Activated CD4-positive, alpha-beta T cell treated with anti-CD3 and anti-CD28 coated beads, Interleukin-2, amount 50 U/mL, for 24 hours (primary cell): Measurements from ENCODE around the gene PTPRA.
A peak's percentile ranks its signal among the peaks of the same experiment; 100 is the strongest.
"Not testable (repeated sequence)": the region's sequence is repeated elsewhere in the genome, so short reads cannot be mapped to it uniquely, and the experiment has no call there.

ENCODE experiments used
- DNase-seq, 2 donors: peaks; one replicate each; pipeline ENCODE4 v3.0.0-alpha.2; 2020; ENCODE audit warnings: low read depth in 1 of 2, low spot score in 1 of 2

PTPRA gene, protein sequence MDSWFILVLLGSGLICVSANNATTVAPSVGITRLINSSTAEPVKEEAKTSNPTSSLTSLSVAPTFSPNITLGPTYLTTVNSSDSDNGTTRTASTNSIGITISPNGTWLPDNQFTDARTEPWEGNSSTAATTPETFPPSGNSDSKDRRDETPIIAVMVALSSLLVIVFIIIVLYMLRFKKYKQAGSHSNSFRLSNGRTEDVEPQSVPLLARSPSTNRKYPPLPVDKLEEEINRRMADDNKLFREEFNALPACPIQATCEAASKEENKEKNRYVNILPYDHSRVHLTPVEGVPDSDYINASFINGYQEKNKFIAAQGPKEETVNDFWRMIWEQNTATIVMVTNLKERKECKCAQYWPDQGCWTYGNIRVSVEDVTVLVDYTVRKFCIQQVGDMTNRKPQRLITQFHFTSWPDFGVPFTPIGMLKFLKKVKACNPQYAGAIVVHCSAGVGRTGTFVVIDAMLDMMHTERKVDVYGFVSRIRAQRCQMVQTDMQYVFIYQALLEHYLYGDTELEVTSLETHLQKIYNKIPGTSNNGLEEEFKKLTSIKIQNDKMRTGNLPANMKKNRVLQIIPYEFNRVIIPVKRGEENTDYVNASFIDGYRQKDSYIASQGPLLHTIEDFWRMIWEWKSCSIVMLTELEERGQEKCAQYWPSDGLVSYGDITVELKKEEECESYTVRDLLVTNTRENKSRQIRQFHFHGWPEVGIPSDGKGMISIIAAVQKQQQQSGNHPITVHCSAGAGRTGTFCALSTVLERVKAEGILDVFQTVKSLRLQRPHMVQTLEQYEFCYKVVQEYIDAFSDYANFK

DNA sequence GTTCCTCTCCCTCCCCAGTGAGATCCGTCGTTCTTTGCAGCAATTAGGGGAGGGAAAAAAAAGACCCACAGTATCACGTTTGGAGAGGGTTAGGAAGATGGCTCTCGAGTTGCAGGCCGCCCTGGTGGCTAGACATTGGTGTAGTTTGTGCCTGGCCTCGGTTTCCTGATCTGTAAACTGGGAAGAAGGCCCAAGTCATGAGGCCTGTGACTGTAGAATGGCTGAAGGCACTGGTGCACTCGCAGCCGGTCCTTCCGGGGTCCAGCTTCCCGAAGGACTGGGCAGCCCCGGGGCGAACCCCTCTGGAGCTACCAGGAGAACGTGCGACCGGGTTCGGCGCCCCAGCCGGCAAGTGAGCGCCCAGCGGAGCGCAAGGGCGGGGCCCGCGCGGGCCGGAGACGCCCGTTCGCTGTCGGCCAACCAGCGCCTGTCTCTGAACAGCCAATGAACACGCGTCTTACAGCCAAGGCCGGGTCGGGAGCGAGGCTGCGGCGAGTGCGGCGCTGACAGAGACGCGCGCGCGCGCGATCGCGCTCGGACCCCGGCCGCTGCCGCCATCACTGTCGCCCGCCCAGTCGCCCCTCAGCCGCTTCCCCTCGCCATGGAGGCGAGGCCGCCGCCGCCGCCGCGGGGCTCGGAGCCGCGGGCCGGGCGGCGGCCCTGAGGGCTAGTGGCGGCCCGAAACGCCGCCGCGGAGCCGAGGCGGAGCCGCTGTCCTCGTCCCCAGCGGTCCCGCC is at the start of gene PTPRA:
PTPRA (plus strand) TSS at position 472 of the 737 bp plus-strand sequence. CDS start 90,797 bp downstream, outside the sequence.
- DNase-seq = peak; percentile 74 to 86

DNA sequence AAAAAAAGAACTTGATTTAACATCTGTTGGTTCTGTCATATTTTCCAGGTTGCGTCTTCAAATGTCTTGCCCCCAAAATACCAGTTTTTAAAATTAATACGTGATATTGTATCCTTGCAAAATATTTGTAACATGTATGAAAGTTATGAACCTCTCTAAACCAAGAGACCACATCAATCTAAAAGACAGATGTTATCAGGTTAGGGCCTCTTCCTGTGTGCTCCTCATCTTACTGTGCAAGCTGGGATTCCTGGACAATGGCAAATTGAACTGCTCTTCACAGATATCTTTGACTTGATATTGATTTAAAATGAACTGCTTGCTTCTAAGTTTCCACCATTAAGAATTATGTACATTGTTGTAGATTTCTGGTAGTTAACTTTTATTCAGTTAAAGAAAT is 47.5 kb upstream of the PTPRA start:
- DNase-seq = no peak

DNA sequence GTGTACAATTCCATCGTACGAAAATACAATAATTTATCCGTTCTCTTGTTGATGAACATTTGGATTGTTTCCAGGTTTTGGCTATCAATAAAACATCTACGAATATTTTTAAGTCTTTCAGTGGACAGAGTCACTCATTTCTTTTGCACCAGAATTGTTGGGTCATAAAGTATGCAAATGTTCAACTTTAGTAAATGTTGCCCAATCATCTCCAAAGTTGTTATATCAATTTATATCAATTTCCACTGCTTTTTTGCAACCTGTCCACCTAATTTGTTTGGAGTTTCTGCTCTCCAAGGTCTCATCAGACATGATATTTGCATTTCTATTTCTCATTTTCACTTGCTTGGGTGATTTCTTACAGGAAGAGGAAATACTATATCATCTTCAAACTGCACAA is 46.6 kb upstream of the PTPRA start:
- DNase-seq = no peak

DNA sequence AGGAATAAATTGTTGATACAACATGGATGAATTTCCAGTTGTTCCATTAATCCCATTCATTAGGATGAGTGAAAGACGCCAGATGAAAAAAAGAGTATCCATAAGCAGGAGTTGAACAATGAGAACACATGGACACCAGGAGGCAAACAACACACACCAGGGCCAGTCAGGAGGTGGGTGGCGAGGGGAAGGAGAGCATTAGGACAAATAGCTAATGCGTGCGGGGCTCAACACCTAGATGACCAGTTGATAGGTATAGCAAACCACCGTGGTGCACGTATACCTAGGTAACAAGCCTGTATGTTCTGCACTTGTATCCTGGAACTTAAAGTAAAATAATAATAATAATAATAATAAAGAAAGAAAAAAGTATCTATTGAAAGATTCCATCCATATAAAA is 43.9 kb upstream of the PTPRA start:
- no peak for DNase-seq

DNA sequence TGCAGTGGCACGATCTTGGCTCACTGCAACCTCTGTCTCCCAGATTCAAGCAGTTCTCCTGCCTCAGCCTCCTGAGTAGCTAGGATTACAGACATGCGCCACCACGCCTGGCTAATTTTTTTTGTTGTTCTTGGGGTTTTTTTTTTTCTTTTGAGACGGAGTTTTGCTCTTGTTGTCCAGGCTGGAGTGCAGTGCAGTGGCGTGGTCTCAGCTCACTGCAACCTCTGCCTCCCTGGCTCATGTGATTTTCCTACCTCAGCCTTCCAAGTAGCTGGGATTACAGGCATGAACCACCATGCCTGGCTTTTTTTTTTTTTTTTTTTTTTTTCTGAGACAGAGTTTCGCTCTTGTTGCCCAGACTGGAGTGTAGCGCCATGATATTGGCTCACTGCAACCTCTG is 42.1 kb upstream of the PTPRA start:
- DNase-seq = not testable (repeated sequence)

DNA sequence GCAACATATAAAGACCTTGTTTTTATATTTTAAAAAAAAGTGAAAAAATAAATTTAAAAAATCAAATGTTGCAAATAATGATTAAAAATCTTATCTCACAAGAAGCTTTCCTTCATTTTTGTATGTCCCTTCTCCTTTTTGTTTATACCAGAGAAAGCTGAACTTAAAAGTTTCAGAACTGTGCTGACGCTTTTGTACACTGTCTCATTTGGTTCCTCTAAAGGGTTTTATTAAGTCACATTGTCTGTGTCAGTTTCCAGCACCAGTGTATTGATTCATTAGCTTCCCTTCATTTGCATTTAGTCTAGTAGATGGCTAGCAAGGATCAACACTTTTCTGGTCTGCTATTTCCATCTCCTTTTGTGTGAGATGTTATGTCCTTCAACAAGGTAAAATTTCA is 39.5 kb upstream of the PTPRA start:
- DNase-seq = no peak

DNA sequence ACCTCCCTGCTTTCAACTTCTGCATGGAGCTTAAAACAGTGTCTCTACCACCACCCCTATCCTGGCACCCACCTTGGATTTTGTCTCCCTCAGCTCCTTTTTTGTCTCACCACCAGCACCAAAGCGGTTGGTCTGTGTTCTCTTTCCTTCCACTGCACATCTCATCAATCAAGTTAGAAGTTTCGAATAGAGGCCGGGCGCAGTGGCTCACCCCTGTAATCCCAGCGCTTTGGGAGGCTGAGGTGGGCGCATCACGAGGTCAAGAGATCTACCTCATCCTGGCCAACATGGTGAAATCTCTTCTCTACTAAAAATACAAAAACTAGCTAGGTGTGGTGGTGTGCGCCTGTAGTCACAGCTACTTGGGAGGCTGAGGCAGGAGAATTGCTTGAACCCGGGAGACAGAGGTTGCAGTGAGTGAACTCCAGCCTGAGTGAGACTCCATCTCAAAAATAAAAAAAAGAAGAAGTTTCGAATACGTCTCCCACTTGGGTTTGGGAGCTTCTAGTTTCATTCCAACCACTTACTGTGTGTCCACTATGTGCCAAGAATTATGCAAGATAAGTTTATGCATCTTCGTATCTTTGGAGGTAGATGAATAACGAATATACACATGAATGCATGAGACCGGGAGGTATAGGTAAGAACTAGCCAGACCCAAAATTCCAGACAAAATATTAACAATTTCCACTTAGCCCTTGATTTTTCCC is 38.7 kb upstream of the PTPRA start:
- DNase-seq = no peak

DNA sequence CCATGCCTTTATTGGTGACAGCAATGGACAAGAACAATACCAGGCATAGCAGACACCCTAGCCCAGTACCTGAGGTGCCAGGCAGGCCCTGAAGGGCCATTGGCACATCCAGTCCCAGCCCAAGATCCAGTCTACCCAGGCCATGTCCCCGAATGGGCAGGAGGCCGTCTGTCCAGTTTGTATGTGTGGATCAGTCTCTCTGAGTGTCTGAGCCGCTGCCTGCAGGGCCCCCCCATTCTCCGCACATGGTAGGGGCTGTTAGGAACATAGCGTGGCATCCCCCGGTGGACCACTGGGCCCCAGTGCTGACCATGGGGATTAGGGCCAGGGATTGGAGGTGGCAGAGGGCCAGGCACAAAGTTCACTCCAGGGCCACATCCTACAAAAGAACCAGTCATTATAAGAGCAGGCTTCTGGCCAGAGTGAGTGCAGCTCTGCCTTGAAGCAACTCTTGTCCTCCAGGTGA is 37.9 kb upstream of the PTPRA start:
- no peak for DNase-seq

DNA sequence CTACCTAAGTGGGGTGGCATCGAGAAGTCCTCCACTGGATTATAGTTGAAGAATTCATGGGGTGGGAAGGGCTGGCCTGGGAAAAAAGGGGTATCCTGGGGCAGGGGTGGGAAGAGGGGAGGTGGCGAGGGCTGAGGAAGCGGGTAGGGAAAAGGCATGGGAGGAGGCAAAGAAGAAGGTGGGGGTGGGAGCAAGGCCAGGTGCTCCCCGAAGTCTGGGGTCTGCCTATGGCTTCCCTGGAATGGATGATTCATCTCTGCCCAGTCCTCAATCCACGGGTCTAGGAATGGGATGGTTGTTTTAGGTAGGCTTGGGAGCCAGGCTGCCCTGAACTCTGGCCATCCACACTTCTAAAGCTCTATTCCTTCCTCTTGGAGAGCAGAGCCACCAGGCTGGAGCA is 37.2 kb upstream of the PTPRA start:
- DNase-seq = no peak

DNA sequence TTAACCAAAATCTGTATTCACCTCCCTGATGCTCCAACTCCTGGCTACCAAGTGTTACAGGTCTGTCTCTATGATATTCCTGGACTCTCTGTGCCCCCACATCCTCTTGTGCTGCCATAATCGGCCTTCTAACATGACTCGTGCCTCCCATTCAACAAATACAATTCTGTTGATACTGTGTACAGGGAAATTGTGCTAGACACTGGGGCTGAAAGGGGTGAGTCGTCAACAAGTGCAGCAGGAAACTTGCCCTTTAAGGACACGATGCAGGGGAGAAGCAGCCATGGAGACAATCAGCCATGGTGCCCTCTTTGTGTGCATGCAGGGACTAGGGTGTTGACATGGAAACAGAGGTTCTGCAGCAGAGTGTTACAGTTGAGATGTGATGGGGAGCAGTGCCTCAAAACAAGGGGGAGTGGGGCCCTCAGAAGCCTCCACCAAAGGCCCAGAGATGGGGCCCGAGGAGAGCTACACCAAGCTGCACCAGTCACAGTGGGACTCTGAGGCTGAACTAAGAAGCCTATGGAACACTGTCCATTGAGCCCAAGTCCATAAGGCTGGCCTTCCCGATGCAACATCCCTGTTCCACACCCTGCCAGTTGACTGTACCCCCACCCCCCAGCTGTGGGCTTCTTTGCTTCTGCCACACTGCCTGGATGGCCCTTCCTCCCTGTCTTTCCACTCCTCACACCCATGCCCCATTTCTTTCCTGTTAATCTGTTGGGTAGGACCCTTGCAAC is 35.9 kb upstream of the PTPRA start:
- no peak for DNase-seq

DNA sequence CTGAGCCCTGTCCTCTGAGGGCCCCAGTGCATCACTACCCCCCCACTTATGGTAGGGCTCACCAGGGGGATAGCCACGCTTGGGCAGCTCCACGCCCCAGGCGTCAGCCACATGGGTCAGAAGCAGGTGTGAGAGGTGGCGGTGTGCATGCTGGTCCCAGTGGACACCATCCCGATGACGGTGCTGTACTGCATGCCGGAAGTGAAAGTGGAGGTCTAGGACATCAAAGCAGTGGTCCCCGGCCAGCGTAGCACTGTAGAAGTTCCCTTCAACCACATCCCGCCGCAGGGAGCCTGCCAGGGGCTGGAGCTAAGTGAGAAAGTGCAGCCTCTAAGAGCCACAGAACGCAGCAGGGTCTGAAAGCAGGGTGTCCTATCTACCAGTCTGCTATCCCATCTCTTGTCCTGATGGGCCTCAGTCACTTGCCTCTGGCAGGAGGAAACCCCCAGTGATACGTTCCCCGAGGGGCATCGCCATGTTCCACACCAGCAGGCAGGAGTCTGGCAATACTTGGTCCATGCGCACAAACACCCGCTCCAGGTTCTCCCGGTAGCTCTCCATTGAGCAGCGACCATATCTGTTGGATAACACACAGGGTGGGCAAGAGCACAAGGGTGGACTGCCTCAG is 35.0 kb upstream of the PTPRA start:
- DNase-seq = no peak

DNA sequence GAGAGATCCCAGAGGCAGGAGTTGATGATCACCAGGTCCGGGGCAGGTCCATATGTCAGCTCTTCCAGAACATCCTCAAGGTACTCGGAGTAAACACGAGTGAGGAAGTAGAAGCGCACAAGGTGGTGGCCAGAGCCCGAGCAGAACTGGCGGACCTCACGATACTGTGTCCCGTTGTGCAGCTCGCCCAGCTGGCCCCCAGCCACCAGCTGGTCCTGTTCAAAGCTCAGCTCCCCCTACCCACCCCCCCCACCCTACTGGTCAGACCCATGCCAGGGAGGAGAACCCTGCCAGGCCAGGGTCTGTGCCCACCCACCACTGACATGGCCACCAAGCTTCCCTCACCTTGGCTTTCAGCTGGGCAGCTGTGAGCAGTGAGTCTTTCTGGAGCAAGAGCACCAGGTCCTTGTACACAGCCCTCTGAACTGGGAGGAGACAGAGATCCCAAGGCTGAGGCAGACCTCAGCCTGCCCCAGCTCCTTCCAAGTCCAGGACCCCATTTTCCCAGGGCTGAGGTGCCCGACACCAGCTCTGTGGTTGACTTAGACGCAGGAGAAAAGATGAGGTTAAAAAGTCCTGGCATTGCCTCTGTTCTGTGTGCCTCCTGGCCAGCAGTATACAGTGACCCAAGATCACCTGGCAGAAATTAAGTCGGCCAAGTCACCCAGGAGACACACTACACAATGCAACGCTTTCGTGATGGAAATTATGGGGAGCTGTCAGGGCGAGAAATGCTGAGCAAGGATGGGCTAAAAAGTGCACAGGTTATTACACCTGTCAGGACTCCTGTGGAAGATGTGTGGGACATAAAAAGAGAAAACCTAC is 34.2 kb upstream of the PTPRA start:
- DNase-seq = no peak

DNA sequence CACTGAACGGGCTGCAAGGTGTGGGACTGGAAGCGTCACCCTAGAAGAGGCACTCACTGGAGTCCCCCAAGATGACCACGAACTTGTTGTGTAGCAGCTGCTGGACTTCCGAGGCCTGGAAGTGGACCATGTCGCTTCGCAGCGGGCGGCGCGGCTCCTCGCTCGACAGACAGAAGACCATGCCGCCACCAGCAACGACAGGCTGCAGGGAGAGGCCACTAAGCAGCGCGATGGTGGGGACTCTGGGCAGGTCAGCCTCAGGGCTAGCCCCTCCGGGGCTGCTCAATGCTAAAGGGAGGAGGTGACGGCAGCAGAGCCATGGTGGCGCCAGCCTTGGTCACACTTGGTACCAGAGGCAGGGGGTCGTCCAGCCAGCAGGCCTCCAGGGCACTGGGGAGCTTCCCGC is 33.5 kb upstream of the PTPRA start:
- DNase-seq = no peak

DNA sequence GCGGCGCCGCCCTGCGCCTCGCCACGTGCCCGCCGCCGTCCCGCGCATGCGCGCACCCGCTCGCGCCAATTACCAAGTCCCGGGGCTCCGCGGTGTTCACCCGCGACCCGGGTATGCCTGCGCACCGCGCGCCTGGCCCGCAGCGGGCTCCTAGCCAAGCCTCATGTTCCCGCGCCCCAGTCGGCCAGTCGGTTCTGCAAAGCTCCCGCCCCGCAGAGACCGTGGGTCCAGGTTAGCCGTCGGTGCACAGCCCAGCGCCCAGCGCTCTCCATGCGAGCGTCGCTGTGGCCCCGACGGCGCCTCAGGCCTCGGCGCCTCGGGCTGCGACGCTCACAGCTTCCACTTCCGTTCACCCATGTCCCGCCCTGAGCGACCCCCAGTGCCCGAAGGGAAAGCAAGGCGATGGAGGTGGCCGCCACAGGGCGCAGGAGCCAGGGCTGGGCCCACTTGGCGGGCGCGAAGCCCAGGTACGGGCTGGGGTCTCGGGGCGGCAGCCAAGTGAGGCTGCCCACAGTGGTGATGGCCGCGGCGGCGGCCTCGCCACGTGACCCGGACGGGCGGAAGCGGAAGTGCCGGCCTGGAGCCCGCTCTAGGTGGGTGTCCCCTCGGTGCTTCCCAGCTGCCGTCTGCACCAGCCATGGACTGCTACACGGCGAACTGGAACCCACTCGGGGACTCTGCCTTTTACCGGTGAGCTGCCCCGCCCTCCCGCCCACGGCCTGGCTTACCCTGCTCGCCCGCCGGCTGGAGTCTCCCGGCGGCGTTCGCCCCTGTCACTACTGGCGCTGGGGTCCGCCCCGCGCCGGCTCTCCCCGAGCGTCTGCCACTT is 32.9 kb upstream of the PTPRA start, which contains the start of the genes PCED1A and VPS16:
PCED1A (minus strand) TSS at position 518 of the 829 bp plus-strand sequence. CDS start 743 bp downstream, outside the sequence.
VPS16 (plus strand) TSS at position 608 of the 829 bp plus-strand sequence; CDS start at position 638, 30 bp downstream.
- DNase-seq = peak; percentile 84 to 89

DNA sequence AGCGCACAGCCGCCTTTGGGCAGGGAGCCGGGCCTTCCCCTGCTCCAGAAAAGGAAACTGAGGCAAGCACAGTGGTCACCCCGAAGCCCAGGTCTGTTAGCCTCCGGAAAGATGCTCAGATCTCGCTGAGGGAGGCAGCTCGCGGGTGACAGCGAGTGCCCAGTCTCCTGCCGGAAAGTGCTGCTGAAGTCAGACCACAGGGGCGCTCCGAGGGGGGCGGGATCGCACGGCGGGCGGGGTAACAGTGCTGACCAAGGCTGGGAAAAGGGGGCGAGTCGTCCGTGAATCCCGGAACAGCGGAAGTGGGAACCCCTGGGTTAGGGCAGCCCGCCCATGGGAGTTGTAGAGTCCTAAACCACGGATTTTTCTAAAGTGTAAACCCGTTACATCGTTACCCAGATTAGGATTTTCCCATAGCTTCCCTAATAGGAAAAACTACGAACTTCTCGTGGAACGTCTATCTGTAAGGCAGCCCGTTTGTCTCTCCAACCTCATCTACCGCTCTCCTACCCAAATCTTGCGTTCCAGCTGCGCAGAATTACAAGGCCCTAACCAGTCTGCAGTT is 32.2 kb upstream of the PTPRA start:
- DNase-seq = no peak

DNA sequence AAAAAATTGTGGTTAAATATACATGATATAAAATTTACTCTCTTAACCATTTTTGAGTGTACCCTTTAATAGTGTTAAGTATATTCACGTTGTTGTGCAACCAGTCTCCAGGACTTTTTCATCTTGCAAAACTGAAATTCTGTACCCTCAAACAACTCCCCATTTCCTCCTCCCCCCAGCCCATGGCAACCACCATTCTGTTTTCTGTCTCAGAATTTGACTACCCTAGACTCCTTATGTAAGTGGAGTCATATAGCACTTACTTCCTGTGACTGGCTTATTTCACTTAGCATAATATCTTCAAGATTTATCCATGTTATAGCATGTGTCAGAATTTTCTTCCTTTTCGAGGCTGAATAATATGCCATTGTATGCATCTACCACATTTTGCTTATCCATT is 27.7 kb upstream of the PTPRA start:
- no peak for DNase-seq

DNA sequence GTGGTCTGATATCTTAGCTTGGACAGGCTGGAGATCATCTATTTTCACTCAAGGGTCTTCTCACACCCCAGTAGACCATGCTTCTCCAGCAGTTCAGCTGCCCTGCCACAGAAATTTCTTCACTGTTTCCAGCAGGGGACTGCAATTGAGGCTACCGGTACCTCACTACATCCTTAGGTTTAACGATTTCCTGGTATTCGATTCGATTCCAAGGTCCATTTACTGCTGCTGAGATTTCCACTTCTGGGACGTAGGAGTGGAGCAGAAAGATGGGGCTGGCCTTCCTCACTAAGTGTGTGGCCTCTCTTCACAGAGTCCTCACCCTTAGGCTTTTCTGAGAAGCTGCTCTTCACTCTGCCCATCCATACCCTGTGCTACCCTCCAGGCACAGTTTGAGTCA is 26.6 kb upstream of the PTPRA start:
- DNase-seq = no peak
